HAP-1 (cell line): ENCODE data around the gene CHD3.
"Not testable (repeated sequence)": the region's sequence is repeated elsewhere in the genome, so short reads cannot be mapped to it uniquely, and the experiment has no call there.

Experiments
- DNase-seq, 2 experiments: peaks; one replicate each; pipeline ENCODE4 v3.0.0-alpha.2; 2016 to 2020; ENCODE audit warnings: low spot score in 2 of 2
- H3K27me3 ChIP-seq: fragments of 250-450 bp; sonication (Bioruptor Pico); 2 replicates; pipeline ENCODE4 v1.5.1; 2020; ENCODE audit warnings: low read depth, mild to moderate bottlenecking, moderate library complexity
- H3K36me3 ChIP-seq: fragments of 250-450 bp; sonication (Bioruptor Pico); replicated peaks from 2 replicates; pipeline ENCODE4 v1.5.1; 2020; ENCODE audit warnings: mild to moderate bottlenecking
- H3K4me1 ChIP-seq: fragments of 250-450 bp; sonication (Bioruptor Pico); 2 replicates; pipeline ENCODE4 v1.5.1; 2020; ENCODE audit warnings: mild to moderate bottlenecking
- H3K4me3 ChIP-seq: fragments of 250-450 bp; sonication (Bioruptor Pico); 2 replicates; pipeline ENCODE4 v1.5.1; 2020; ENCODE audit warnings: mild to moderate bottlenecking, moderate library complexity
- H3K9me3 ChIP-seq: fragments of 250-450 bp; sonication (Bioruptor Pico); 2 replicates; pipeline ENCODE4 v1.5.1; 2020; ENCODE audit warnings: mild to moderate bottlenecking, moderate library complexity
- in situ Hi-C: fragments of 300-500 bp; cut with MboI; formaldehyde crosslinking; loops from 3 replicates; pipeline ENCODE4 v1.14.3; 2020; ENCODE audit warnings: low sequenced_read_pairs, inconsistent platforms, mixed read lengths

CHD3 gene

GRCh38 chr17:7854078-7854777, 34.4 kb upstream of the CHD3 start:
- in situ Hi-C loops = no loop called here
- Histone ChIP-seq H3K4me3 (no peak overlapping the region), H3K27me3 (no peaks in the 10 kb centered on the region), H3K4me1 (peaks cover 24% of the 10 kb centered on the region), H3K36me3 (peaks cover 39% of the 10 kb centered on the region), H3K9me3 (no peaks in the 10 kb centered on the region)
- DNase-seq = no peak

- DNase-seq = no peak
- Histone ChIP-seq H3K4me1 (peaks cover 24% of the 10 kb centered on the region), H3K27me3 (no peaks in the 10 kb centered on the region), H3K9me3 (no peaks in the 10 kb centered on the region), H3K36me3 (peaks cover 35% of the 10 kb centered on the region), H3K4me3 (peak within 1 kb of the TSS; percentile 63)
- in situ Hi-C loops = no loop called here
Measured at GRCh38 chr17:7854851-7855659, 33.5 kb upstream of the CHD3 start, which contains the start of gene TMEM88. TSS of gene TMEM88 (plus strand) at chr17:7855066. CDS start at chr17:7855075, 9 bp downstream.

GRCh38 chr17:7855660-7856010, 33.0 kb upstream of the CHD3 start:
- DNase-seq = no peak
- Histone ChIP-seq H3K27me3 (no peaks in the 10 kb centered on the region), H3K36me3 (peaks cover 35% of the 10 kb centered on the region), H3K4me3 (peak overlapping the region; percentile 63), H3K9me3 (no peaks in the 10 kb centered on the region), H3K4me1 (peaks cover 24% of the 10 kb centered on the region)
- in situ Hi-C loops = no loop called here

- peak in 1 of 2 experiments; percentile 67 for DNase-seq
- peaks cover 29% of the 10 kb centered on the region for H3K36me3 ChIP-seq
- no peaks in the 10 kb centered on the region for H3K9me3 ChIP-seq
- peaks cover 23% of the 10 kb centered on the region for H3K4me1 ChIP-seq
- in situ Hi-C loops = no loop called here
- peak overlapping the region; percentile 63 for H3K4me3 ChIP-seq
- H3K27me3 ChIP-seq = no peaks in the 10 kb centered on the region
Measured at GRCh38 chr17:7856011-7856810, 32.4 kb upstream of the CHD3 start.

- in situ Hi-C loops = no loop called here
- H3K4me3 ChIP-seq = peak within 1 kb of the TSS; percentile 63
- no peaks in the 10 kb centered on the region for H3K9me3 ChIP-seq
- peaks cover 20% of the 10 kb centered on the region for H3K36me3 ChIP-seq
- DNase-seq = peak; percentile 98 to 99
- peaks cover 19% of the 10 kb centered on the region for H3K4me1 ChIP-seq
- H3K27me3 ChIP-seq = no peaks in the 10 kb centered on the region
Measured at GRCh38 chr17:7856811-7857712, 31.5 kb upstream of the CHD3 start, which contains the start of gene NAA38. TSS of gene NAA38 (minus strand) at chr17:7857559. CDS start at chr17:7857463, 96 bp downstream.

GRCh38 chr17:7857713-7858521, 30.7 kb upstream of the CHD3 start, which contains the start of gene CYB5D1:
TSS of gene CYB5D1 (plus strand) at chr17:7858003. CDS start at chr17:7858135, 132 bp downstream.
- H3K36me3 ChIP-seq = peaks cover 12% of the 10 kb centered on the region
- peak; percentile 93 for DNase-seq

GRCh38 chr17:7858522-7858810, 30.1 kb upstream of the CHD3 start:
- in situ Hi-C loops = no loop called here

More at GRCh38 chr17:7857713-7858521, 30.7 kb upstream of the CHD3 start, which contains the start of gene CYB5D1:
- in situ Hi-C loops = no loop called here
- no peaks in the 10 kb centered on the region for H3K27me3 ChIP-seq
- no peaks in the 10 kb centered on the region for H3K9me3 ChIP-seq
- H3K4me1 ChIP-seq = peaks cover 22% of the 10 kb centered on the region
- H3K4me3 ChIP-seq = peak within 1 kb of the TSS; percentile 63

GRCh38 chr17:7859028-7859427, 29.6 kb upstream of the CHD3 start:
- Histone ChIP-seq H3K36me3 (peaks cover 20% of the 10 kb centered on the region), H3K27me3 (no peaks in the 10 kb centered on the region), H3K4me3 (peak overlapping the region; percentile 63; the same call in 1 of the 2 replicates), H3K4me1 (peaks cover 27% of the 10 kb centered on the region), H3K9me3 (no peaks in the 10 kb centered on the region)
- DNase-seq = no peak
- in situ Hi-C loops = no loop called here

More at GRCh38 chr17:7858522-7858810, 30.1 kb upstream of the CHD3 start:
- H3K4me1 ChIP-seq = peaks cover 27% of the 10 kb centered on the region
- no peaks in the 10 kb centered on the region for H3K27me3 ChIP-seq
- peak overlapping the region; percentile 63 for H3K4me3 ChIP-seq
- H3K36me3 ChIP-seq = peaks cover 14% of the 10 kb centered on the region
- DNase-seq = peak; percentile 61 to 76
- H3K9me3 ChIP-seq = no peaks in the 10 kb centered on the region

- H3K27me3 ChIP-seq = no peaks in the 10 kb centered on the region
- H3K36me3 ChIP-seq = peaks cover 36% of the 10 kb centered on the region
- H3K9me3 ChIP-seq = no peaks in the 10 kb centered on the region
- DNase-seq = peak; percentile 64 to 74
- H3K4me3 ChIP-seq = no peak overlapping the region
- in situ Hi-C loops = loop anchor here (5.0 kb wide), 1 partner anchor 39 kb away; no protein-coding TSS in a partner anchor
- H3K4me1 ChIP-seq = peaks cover 16% of the 10 kb centered on the region
Measured at GRCh38 chr17:7862692-7863437, 25.7 kb upstream of the CHD3 start.

- not testable (repeated sequence) for H3K4me3 ChIP-seq, H3K9me3 ChIP-seq, DNase-seq, H3K4me1 ChIP-seq, H3K27me3 ChIP-seq
- in situ Hi-C loops = loop anchor here (5.0 kb wide), 1 partner anchor 38 kb away; no protein-coding TSS in a partner anchor
- peaks cover 33% of the 10 kb centered on the region for H3K36me3 ChIP-seq
Measured at GRCh38 chr17:7864384-7864783, 24.2 kb upstream of the CHD3 start.

- no peak for DNase-seq
- H3K36me3 ChIP-seq = peaks cover 30% of the 10 kb centered on the region
- peaks cover 8% of the 10 kb centered on the region for H3K4me1 ChIP-seq
- no peaks in the 10 kb centered on the region for H3K27me3 ChIP-seq
- no peak overlapping the region for H3K4me3 ChIP-seq
- in situ Hi-C loops = loop anchor here (5.0 kb wide), 1 partner anchor 37 kb away; no protein-coding TSS in a partner anchor
- H3K9me3 ChIP-seq = no peaks in the 10 kb centered on the region
Measured at GRCh38 chr17:7864995-7865650, 23.5 kb upstream of the CHD3 start.
